IMR-90 (cell line): ENCODE measurements around the gene CD55.

ENCODE experiments used
- BHLHE40 ChIP-seq: fragments of 150-350 bp; IDR thresholded peaks from 2 replicates; pipeline ENCODE4 v1.6.1; 2016; ENCODE audit warnings: mild to moderate bottlenecking, low read depth, low read length
- CHD1 ChIP-seq: IDR thresholded peaks from 2 replicates; pipeline ENCODE4 v1.6.1; 2012; ENCODE audit warnings: low read depth, low read length, improper control_type of control experiment
- FOS ChIP-seq: fragments of 150-350 bp; IDR thresholded peaks from 2 replicates; pipeline ENCODE4 v1.6.1; 2016; ENCODE audit warnings: low read depth, low read length
- MXI1 ChIP-seq: IDR thresholded peaks from 2 replicates; pipeline ENCODE4 v1.6.1; 2012; ENCODE audit warnings: low read depth, mild to moderate bottlenecking, low read length, moderate library complexity, borderline replicate concordance
- POLR2A ChIP-seq: IDR thresholded peaks from 2 replicates; pipeline ENCODE4 v1.6.1; 2012; ENCODE audit warnings: mild to moderate bottlenecking, low read depth, low read length
- RAD21 ChIP-seq: IDR thresholded peaks from 2 replicates; pipeline ENCODE4 v1.6.1; 2012; ENCODE audit warnings: low read length, improper control_type of control experiment
- RFX5 ChIP-seq: IDR thresholded peaks from 2 replicates; pipeline ENCODE4 v1.8.0; 2012; ENCODE audit warnings: low read depth, mild to moderate bottlenecking, low read length, moderate library complexity
- TF ChIP-seq, protein P1 (sequence below): conservative IDR thresholded peaks from 2 replicates; pipeline ENCODE4 v1.5.1; 2012; ENCODE audit warnings: mild to moderate bottlenecking, low read depth, low read length, improper control_type of control experiment
- TF ChIP-seq, protein P2 (sequence below): fragments of 150-350 bp; IDR thresholded peaks from 2 replicates; pipeline ENCODE4 v1.6.1; 2016; ENCODE audit warnings: low read depth, mild to moderate bottlenecking, low read length, moderate library complexity, borderline replicate concordance

DNA sequence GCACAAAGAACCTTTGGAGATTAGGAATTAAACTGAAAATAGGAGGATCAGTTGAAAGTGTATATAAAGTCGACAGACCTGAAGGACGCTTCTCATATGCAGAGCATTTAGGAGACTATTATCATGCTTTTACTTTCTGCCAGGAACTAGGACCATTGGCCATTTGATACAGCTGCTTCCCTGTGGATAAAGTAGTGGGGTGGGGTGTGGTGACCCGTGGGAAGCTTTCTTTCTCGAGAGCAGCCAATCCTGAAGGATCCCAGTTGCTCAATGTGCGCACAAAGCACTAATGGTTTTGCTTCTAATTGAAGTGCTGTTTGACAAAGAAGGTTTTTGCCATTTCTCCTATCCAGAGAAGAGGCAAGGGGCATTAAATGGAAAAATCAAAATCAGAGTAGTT is 14.9 kb upstream of the CD55 start:
- TF ChIP-seq POLR2A (no peak), RAD21 (no peak), CHD1 (no peak), FOS (no peak), BHLHE40 (no peak), RFX5 (no peak), MXI1 (no peak)
- TF ChIP-seq, protein P1, sequence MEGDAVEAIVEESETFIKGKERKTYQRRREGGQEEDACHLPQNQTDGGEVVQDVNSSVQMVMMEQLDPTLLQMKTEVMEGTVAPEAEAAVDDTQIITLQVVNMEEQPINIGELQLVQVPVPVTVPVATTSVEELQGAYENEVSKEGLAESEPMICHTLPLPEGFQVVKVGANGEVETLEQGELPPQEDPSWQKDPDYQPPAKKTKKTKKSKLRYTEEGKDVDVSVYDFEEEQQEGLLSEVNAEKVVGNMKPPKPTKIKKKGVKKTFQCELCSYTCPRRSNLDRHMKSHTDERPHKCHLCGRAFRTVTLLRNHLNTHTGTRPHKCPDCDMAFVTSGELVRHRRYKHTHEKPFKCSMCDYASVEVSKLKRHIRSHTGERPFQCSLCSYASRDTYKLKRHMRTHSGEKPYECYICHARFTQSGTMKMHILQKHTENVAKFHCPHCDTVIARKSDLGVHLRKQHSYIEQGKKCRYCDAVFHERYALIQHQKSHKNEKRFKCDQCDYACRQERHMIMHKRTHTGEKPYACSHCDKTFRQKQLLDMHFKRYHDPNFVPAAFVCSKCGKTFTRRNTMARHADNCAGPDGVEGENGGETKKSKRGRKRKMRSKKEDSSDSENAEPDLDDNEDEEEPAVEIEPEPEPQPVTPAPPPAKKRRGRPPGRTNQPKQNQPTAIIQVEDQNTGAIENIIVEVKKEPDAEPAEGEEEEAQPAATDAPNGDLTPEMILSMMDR = no peak
- TF ChIP-seq, protein P2, sequence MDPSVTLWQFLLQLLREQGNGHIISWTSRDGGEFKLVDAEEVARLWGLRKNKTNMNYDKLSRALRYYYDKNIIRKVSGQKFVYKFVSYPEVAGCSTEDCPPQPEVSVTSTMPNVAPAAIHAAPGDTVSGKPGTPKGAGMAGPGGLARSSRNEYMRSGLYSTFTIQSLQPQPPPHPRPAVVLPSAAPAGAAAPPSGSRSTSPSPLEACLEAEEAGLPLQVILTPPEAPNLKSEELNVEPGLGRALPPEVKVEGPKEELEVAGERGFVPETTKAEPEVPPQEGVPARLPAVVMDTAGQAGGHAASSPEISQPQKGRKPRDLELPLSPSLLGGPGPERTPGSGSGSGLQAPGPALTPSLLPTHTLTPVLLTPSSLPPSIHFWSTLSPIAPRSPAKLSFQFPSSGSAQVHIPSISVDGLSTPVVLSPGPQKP = no peak
